GM18858 (cell line): ENCODE data around the gene CHTF8.

Experiments
- ATAC-seq: cut with Tn5 transposase; IDR thresholded peaks from one replicate; pipeline ENCODE4 v1.9.1; 2021; ENCODE audit not compliant: unreplicated experiment

CHTF8 gene

DNA sequence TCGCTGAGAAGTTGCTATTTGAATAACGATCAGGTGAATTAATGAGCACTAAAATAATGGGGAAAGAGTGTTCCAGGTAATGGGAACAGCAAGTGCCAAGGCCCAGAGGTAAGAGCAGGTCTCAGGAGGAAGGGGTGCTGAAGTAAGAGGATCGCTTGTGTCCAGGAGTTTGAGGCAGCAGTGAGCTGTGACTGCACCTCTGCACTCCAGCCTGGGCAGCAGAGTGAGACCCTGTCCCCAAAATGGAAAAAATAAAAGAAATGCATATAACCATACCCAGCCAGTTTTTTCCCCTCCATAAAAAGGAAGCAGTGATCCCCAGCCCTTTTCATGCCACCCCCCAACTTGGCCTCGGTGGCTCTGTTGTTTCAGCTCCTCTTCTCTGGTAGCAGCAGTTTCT is 43.7 kb downstream of the CHTF8 start:
- ATAC-seq, result no peak

DNA sequence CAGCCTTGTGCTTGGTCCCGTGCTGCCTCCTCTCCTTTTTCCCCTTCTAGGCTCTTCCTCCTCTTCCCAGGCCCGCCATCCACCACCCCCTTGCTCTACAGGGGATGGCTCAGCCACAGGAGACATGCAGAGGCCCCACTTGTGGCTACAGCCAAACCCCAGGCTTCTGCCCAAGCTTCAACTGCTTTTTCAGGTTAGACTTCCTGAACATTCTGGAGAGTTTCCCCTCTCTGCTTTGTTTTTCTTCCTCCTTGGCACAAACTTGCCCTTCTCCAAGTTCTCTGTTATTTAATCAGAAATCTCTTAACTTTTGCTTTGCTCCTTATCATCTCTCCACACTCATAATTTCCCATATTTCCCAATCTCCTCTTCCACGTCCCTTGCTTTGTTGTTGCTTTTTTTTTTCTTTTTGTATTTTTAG is 45.2 kb downstream of the CHTF8 start:
- no peak for ATAC-seq

DNA sequence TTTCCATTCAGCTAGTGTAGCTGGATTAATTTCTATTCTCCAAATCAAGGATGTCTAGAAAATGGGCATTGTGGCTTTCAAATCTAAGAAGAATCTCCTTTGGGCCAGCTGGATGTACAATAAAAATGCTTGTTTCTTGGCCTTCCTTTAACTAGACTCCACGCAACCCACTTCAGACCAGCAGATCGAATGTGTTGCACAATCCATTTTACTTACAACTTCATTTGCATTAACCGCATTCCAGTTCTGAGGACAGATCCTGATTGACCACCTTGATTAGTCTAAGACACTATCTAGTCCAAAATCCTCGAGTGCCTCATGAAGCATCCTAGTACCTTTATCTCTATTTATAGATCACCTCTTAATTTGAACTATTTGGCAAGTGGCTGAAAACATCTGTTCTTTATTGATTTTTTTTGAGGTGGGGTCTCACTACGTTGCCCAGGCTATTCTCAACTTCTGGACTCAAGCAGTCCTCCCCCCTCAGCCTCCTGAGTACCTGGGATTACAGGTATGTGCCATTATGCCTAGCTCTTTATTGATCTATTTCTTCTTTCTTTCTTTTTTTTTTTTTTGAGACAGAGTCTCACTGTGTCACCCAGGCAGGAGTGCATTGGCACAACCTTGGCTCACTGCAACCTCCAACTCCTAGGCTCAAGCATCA is 47.2 kb downstream of the CHTF8 start:
- ATAC-seq, result no peak

DNA sequence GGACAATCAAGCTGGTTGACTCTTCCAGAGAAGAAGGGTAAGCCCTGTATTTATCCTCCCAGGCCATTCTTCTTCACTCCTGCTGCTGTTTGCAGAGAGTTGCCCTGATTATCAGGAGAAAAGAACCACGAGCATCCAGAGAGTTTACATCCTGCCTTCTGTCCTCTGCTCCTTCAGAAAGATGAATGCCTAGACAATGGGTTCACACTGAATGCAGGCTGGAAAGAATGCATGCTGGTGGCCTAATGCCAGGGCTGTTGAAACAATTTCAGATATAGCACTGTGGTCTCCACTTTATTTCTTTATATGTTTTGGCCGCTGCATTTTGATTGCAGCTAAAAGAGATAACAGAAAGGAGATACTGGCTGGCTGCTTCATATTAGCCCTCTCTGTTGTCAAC is 48.1 kb downstream of the CHTF8 start:
- ATAC-seq, result no peak

DNA sequence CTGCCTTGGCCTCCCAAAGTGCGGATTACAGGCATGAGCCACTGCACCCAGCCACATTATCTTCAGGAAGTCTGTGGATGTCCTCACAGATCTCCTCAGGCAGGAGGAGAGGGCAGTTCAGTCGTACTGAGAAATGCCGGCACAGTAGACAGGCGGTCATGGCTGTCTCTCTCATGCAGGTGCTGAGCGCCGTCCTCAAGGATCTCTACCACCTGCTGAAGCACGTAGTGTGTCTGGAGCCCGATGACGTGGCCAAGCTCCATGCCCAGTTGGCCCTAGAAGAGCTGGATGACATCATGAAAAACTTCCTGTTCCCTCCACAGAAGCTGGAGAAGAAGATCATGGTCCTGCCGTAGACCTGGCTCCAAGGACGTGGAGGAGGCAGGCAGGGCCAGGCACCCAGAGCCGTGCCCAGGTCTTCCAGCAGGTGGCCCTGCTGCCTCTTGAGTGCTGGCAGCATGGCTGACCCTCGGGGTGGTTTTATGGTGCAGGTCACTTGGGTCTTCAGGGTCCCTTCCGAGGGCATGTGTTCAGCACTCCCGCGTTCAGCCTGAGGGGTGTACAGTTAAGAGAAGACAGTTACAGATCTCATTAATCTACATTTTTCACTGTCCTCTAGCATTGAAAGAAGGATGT is 49.0 kb downstream of the CHTF8 start:
- no peak for ATAC-seq

DNA sequence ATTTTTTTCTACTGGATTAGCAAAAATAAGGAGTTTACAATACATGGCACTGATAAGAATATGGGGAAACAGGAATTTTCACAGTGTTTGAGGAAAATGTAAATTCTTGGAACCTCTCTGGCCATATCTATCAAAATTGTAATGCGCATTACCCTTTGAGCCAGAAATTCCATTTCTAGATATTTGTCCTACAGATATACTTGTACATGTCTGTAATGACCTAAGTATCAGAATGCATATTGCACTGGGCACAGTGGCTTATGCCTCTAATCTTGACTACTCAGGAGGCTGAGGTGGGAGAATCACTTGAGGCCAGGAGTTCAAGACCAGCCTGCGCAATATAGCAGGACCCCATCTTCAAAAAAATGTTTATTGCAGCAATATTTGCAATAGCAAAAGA is 52.7 kb downstream of the CHTF8 start:
- no peak for ATAC-seq

DNA sequence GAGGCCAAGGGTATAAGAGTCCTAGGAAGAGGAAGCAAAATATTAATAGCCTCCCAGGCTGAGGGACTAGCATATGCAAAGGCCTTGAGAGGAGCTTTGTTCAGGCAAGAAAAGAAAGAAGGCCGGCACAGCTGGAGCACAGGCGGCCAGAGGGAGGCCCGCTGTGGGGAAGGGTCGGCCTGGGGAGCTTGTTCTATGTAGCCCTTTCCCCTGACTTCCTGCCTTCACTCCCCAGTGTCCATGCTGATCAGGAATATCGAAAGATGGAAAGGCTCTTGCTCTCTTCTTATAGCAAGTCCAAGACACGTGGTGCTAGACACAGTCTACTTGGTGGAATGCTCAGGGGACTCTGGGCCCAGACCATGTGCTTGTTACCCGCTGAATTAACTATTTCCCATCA is 54.3 kb downstream of the CHTF8 start:
- no peak for ATAC-seq

DNA sequence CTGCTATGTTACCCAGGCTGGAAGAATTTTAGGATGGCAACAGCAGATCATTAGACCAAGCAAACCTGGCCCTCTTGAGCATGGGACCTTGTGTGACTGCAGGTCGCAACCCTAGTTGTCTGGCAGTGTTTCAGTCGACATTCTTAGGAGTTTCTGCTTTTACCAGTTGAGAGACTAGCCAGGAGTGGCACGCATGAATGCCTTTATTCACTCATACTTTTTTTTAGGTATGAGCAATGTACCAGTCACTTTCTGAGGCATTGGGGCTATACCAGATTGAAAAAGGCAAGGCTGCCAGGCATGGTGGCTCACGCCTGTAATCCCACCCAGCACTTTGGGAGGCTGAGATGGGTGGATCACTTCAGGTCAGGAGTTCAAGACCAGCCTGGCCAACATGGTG is 55.1 kb downstream of the CHTF8 start:
- no peak for ATAC-seq

DNA sequence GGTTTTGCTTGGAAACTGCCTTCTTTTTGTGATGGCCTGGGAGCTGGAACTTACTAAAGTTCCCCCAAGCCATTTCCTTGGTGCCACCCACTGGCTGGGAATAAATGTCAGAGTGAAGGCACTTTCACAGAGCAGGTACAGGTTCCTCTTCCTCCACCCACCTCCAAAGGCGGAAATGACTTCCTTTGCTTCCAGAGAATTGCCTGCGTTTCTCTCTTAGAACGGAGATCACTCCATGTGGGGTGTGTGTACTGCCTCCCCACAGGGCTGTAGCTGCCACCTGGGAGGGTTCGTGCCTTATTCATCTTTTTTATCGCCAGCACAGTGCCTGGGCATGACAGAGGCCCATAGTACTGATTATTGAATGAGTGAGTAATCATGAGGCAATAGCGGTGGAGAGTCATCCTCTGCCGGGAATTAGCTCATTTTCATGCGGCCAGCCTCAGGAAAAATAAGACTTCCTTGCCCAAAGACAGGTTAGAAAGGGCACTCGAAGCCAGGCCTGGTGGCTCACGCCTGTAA is 59.1 kb downstream of the CHTF8 start:
- ATAC-seq, result no peak

DNA sequence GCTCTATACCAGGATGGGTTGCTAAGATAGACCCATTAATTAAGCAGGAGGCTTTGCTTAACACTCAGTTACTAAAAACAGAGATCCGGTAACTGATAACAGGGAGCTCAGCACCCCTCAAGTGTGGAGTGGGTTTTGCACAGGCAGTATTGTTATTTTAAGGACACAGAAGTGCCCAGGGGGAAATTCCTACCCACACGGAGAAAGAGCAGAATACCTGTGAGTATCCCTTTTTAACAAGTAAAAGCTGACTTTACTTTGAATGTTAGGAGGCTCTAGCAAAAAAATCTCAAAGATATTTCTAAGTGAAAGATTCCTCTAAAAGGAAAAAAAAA is 59.8 kb downstream of the CHTF8 start:
- ATAC-seq, result no peak

DNA sequence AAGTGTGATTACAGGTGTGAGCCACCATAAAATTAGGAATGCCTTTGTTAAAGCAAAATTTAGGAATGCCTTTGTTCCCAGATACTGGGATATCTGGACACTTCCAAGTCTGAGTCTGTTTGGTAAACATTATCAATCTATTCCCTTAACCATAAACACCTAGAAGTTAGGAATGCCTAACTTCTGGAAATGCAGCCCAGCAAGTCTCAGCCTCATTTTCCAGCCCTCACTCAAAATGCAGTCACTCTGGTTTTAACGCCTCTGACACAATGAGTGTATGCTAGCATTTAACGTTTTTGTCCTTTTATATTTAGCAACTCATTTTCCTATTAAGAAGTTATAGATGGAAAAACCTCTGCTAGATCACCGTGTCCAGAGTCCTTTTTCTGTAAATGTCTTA is 61.4 kb downstream of the CHTF8 start:
- no peak for ATAC-seq

DNA sequence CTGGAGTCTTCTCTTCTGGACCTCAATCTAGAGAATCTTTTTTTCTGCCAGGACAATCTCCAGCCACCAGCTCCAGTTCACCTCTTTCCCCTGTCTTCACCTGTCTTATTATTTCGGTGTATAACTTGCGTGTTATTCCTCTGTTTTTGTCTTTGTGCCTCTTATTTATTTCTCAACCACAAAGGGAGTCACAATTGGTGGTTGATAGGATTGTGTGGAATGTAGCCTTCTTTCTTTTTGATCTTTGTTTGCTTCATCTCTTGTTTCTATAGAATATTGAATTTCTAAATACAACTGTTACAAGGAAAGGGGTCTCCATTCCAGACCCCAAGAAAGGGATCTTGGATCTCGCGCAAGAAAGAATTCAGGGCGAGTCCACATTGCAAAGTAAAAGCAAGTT is 62.9 kb downstream of the CHTF8 start:
- ATAC-seq, result no peak
